Lung (tissue), 12 donors: Measurements from ENCODE around the gene SPATA19. TPM values are rescaled to one million over a fixed set of nuclear protein-coding genes. Genes with fewer than 3 reads are reported as not detected.

Experiments
- ATAC-seq: fragments of 200-7000 bp; cut with Tn5 transposase; one replicate; pipeline ENCODE4 v1.9.1; 2020; ENCODE audit warnings: moderate number of reproducible peaks; ENCODE audit not compliant: insufficient read depth, low FRiP score
- DNase-seq, 3 donors: peaks; one replicate each; pipeline ENCODE4 v3.0.0-alpha.2; 2013 to 2017
- H3K27ac ChIP-seq, 2 donors: one replicate each; pipeline ENCODE4 v1.5.1; 2013; ENCODE audit warnings: mild to moderate bottlenecking in 2 of 2, moderate library complexity in 2 of 2, control low read depth in 1 of 2, inconsistent platforms in 1 of 2, low read depth in 1 of 2, low read length in 1 of 2
- H3K27me3 ChIP-seq, 3 donors: one replicate each; pipeline ENCODE4 v1.5.1; 2013; ENCODE audit warnings: low read length in 2 of 3; ENCODE audit not compliant: control insufficient read depth in 3 of 3, insufficient read depth in 3 of 3
- H3K36me3 ChIP-seq, 4 donors: one replicate each; pipeline ENCODE4 v1.5.1; 2013; ENCODE audit warnings: low read length in 4 of 4, mild to moderate bottlenecking in 1 of 4, moderate library complexity in 1 of 4; ENCODE audit not compliant: control insufficient read depth in 4 of 4, insufficient read depth in 4 of 4
- H3K4me1 ChIP-seq, 5 donors: one replicate each; pipeline ENCODE4 v1.5.1; 2013; ENCODE audit warnings: low read length in 5 of 5, mild to moderate bottlenecking in 2 of 5, moderate library complexity in 1 of 5; ENCODE audit not compliant: control insufficient read depth in 5 of 5, insufficient read depth in 5 of 5
- H3K4me3 ChIP-seq: one replicate; pipeline ENCODE4 v1.5.1; 2013; ENCODE audit warnings: mild to moderate bottlenecking, control low read depth, moderate library complexity
- H3K9ac ChIP-seq, 2 donors: one replicate each; pipeline ENCODE4 v1.5.1; 2013; ENCODE audit warnings: low read length in 2 of 2, control low read depth in 1 of 2; ENCODE audit not compliant: insufficient read depth in 1 of 2
- H3K9me3 ChIP-seq, 4 donors: one replicate each; pipeline ENCODE4 v1.5.1; 2013; ENCODE audit warnings: low read length in 3 of 4, mild to moderate bottlenecking in 1 of 4, moderate library complexity in 1 of 4; ENCODE audit not compliant: control insufficient read depth in 4 of 4, insufficient read depth in 3 of 4
- WGBS, 2 donors: extraction: QIAGEN DNeasy Blood & Tissue Kit; methylation state at CpG; one replicate each; pipeline ENCODE4 v1.1.7; 2013; 5-methylcytosine and 5-hydroxymethylcytosine counted together
- polyA plus RNA-seq, 2 donors: library from polyadenylated mRNA; stranded (reverse); fragments of 200-250 nt; gene quantifications; one replicate each; pipeline ENCODE4 v1.2.1, GENCODE V29; 2013
- total RNA-seq, 2 donors: library from RNA; depleted of rRNA in 1 of 2; stranded (reverse); fragments of >200 nt in 1 of 2; gene quantifications; one replicate each; pipeline ENCODE4 v1.2.1, GENCODE V29; 2014 to 2021
- TF ChIP-seq, protein P1 (sequence below): IDR thresholded peaks from 2 replicates; pipeline ENCODE4 v1.5.1; 2012; ENCODE audit warnings: mild to moderate bottlenecking; ENCODE audit errors: control extremely low read depth, extremely low read depth
- donor health status: control.
- donor health status: control.
- donor health status: Bipolar disorder and iron deficiency.
- donor health status: healthy.
- donor health status: DM: yes; HTN: yes; CAD: no.

Gene SPATA19
- total and polyA plus RNA-seq, 4 donors = not detected

DNA sequence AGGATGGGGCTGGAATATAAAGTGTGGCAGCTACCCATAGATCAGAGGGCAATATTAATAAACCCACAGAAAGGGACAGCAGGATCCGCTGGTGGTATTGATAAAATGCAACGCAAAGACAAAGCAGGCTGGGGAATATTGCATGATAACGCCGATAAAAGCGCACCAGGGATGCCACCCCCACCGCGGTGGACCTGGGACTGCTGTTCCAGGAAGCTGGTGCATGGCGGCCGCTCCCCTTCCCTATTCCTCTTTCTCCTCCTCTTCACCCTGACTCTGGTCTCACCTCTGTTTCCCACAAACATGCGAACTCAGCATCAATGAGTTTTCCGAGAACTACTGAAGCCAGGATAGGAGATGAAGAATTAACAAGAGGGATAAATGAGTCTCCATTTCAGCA lies 20.2 kb downstream of the SPATA19 start:
- TF ChIP-seq, protein P1, sequence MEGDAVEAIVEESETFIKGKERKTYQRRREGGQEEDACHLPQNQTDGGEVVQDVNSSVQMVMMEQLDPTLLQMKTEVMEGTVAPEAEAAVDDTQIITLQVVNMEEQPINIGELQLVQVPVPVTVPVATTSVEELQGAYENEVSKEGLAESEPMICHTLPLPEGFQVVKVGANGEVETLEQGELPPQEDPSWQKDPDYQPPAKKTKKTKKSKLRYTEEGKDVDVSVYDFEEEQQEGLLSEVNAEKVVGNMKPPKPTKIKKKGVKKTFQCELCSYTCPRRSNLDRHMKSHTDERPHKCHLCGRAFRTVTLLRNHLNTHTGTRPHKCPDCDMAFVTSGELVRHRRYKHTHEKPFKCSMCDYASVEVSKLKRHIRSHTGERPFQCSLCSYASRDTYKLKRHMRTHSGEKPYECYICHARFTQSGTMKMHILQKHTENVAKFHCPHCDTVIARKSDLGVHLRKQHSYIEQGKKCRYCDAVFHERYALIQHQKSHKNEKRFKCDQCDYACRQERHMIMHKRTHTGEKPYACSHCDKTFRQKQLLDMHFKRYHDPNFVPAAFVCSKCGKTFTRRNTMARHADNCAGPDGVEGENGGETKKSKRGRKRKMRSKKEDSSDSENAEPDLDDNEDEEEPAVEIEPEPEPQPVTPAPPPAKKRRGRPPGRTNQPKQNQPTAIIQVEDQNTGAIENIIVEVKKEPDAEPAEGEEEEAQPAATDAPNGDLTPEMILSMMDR = no peak
- WGBS, 2 donors = 86 to 90% methylated on average over 11 of the region's 11 CpGs
- Histone ChIP-seq H3K9me3 (no peaks in the 10 kb centered on the region), H3K27me3 (peaks cover 0 to 10% (median 6%) of the 10 kb centered on the region in 3 donors), H3K27ac (no peak overlapping the region), H3K4me1 (no peaks in the 10 kb centered on the region), H3K4me3 (no peak overlapping the region), H3K36me3 (no peaks in the 10 kb centered on the region), H3K9ac (no peak overlapping the region)
- ATAC-seq = no peak
- no peak for DNase-seq

DNA sequence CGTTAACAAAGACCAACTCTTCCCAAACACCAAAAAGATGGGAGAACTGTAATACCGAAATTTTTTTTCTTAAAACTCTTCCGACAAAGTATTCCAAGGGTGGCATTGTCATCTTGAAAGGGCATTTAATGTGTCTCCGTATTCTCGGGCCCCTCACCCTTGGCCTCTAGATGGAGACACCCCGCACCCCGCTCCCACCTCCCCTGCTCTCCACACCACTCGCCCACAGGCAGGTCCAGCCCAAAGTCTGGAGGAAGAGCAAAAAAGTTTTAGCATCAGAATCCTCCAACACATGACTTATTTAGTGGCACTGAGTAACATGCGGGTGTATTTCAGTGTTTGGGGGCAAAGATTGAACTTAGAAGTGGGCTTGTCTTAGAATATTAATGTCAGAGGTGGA lies 20.7 kb downstream of the SPATA19 start:
- H3K9me3 ChIP-seq = peaks cover 0 to 3% (median 0%) of the 10 kb centered on the region in 4 donors
- H3K27me3 ChIP-seq = peaks cover 0 to 9% (median 6%) of the 10 kb centered on the region in 3 donors
- no peaks in the 10 kb centered on the region for H3K36me3 ChIP-seq
- ATAC-seq = no peak
- H3K27ac ChIP-seq = no peak overlapping the region
- no peak overlapping the region for H3K9ac ChIP-seq
- no peak for DNase-seq
- TF ChIP-seq, protein P1 = no peak
- no peak overlapping the region for H3K4me3 ChIP-seq
- 80 to 89% methylated on average over 9 of the region's 9 CpGs for WGBS, 2 donors
- H3K4me1 ChIP-seq = no peaks in the 10 kb centered on the region

DNA sequence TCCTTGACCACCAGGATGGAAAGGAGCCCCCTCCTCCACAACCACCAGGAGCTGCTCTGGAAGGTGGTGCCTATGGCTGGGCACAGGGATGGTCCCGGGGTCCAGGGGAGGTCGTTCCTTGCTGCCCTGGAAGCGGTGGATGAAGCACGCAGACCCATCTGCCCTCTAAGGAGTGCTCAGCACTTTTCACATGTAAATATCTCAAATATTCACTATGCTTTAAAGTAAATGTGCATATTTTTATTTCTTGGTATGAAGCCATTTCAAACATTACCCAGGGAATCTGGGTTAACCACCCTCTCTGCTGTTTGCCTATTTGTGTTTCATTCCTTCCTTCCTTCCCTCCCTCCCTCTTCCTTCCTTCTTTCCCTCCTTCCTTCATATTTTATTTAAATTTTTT lies 21.7 kb downstream of the SPATA19 start:
- H3K36me3 ChIP-seq = no peaks in the 10 kb centered on the region
- ATAC-seq = no peak
- H3K4me1 ChIP-seq = no peaks in the 10 kb centered on the region
- TF ChIP-seq, protein P1 = no peak
- peaks cover 0 to 3% (median 0%) of the 10 kb centered on the region in 4 donors for H3K9me3 ChIP-seq
- no peak overlapping the region for H3K4me3 ChIP-seq
- H3K27me3 ChIP-seq = peaks cover 0 to 11% (median 6%) of the 10 kb centered on the region in 3 donors
- H3K9ac ChIP-seq = no peak overlapping the region
- WGBS, 2 donors = 87 to 90% methylated on average over 4 of the region's 4 CpGs
- H3K27ac ChIP-seq = no peak overlapping the region
- DNase-seq = no peak

DNA sequence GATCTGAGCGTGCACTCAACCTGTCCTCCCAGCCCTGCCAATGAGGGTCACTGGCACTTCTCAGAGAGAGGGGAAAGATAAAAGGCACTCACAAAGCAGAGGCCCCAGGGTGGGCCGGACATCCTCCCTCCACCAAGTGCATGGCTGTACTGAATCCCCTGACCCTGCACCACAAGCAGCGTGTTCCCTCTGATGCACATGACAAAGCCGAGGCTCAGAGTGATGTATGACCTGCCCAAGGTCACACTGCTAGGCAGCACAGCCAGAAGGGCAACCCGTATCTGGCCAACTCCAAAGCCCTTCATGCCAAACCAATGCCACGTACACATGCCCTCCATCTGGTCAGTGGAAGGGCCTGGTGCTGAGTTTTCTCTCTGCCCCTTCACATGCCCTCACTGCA lies 22.1 kb downstream of the SPATA19 start:
- peaks cover 0 to 11% (median 5%) of the 10 kb centered on the region in 3 donors for H3K27me3 ChIP-seq
- ATAC-seq (no peak), DNase-seq (no peak)
- no peak overlapping the region for H3K27ac ChIP-seq
- no peak overlapping the region for H3K9ac ChIP-seq
- TF ChIP-seq, protein P1 = no peak
- WGBS, 2 donors = 80 to 86% methylated on average over 6 of the region's 6 CpGs
- no peak overlapping the region for H3K4me3 ChIP-seq
- H3K9me3 ChIP-seq = peaks cover 0 to 3% (median 0%) of the 10 kb centered on the region in 4 donors
- H3K36me3 ChIP-seq = no peaks in the 10 kb centered on the region
- no peaks in the 10 kb centered on the region for H3K4me1 ChIP-seq
